GM19455 (cell line): Measurements from ENCODE around the gene FADS2.

ENCODE experiments used
- ATAC-seq: cut with Tn5 transposase; IDR thresholded peaks from one replicate; pipeline ENCODE4 v1.9.1; 2021; ENCODE audit not compliant: unreplicated experiment

The FADS2 gene

GRCh38 chr11:61795459-61795858, 32.6 kb upstream of the FADS2 start:
- no peak for ATAC-seq

DNA sequence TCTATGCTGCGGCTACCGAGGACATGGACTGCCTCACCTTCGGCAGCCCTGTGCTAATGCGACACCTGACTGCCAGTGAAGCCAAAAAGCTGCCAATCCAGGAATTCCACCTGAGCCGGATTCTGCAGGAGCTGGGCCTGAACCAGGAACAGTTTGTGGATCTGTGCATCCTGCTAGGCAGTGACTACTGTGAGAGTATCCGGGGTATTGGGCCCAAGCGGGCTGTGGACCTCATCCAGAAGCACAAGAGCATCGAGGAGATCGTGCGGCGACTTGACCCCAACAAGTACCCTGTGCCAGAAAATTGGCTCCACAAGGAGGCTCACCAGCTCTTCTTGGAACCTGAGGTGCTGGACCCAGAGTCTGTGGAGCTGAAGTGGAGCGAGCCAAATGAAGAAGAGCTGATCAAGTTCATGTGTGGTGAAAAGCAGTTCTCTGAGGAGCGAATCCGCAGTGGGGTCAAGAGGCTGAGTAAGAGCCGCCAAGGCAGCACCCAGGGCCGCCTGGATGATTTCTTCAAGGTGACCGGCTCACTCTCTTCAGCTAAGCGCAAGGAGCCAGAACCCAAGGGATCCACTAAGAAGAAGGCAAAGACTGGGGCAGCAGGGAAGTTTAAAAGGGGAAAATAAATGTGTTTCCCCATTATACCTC, 32.1 kb upstream of the FADS2 start:
- no peak for ATAC-seq

GRCh38 chr11:61797263-61797944, 30.7 kb upstream of the FADS2 start:
- no peak for ATAC-seq

- ATAC-seq, result no peak
Observed at GRCh38 chr11:61799665-61800284, 28.3 kb upstream of the FADS2 start.

DNA sequence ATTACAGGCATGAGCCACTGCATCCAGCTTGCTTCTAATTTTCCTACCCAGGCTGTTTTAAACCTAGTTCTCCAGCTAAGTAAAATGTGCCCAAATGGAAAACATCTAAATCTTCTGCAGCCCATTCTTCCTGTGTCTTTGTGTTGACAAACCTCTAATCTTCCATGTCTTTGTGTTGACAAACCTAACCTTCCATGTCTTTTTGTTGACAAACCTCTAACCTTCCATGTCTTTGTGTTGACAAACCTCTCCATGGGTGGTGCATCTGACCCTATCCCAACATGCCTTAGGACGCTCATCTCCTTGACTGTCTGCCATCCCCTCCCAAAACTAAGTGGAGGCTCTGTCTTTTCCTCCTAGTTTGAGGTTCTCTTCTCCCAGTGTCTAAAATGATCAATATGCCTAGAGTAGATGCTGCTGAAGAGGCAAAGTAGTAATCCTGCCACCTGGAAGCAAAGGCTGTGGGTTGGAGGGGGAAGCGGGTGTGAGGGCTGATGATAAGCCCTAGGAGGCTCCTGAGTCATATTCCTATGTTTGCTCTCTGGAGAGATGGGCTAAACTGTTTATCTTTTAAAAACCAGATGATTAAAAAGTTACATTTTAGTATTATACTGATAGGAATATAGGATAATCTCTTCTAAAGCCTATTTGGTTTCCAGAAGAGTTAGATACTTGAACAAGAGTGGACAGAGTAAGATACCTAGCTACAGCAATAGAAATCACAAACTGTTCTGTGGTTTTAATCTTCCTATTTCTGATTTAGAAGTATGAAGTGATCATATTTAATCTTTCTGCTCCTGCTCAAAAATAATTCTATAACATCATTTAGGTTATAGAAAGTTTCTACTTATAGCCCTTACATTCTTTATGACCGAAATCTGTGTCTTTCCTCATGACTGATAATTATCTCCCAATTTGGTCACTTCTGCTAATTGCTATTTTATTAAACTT, 27.5 kb upstream of the FADS2 start:
- ATAC-seq, result no peak

GRCh38 chr11:61802605-61803004, 25.5 kb upstream of the FADS2 start:
- no peak for ATAC-seq

GRCh38 chr11:61803889-61804647, 24.0 kb upstream of the FADS2 start:
- ATAC-seq, result no peak

- no peak for ATAC-seq
Observed at GRCh38 chr11:61805146-61805545, 23.0 kb upstream of the FADS2 start.

- ATAC-seq, result no peak
Observed at GRCh38 chr11:61806785-61807184, 21.3 kb upstream of the FADS2 start.

- no peak for ATAC-seq
Observed at GRCh38 chr11:61810671-61811175, 17.4 kb upstream of the FADS2 start.

- no peak for ATAC-seq
Observed at GRCh38 chr11:61811831-61812230, 16.3 kb upstream of the FADS2 start.

DNA sequence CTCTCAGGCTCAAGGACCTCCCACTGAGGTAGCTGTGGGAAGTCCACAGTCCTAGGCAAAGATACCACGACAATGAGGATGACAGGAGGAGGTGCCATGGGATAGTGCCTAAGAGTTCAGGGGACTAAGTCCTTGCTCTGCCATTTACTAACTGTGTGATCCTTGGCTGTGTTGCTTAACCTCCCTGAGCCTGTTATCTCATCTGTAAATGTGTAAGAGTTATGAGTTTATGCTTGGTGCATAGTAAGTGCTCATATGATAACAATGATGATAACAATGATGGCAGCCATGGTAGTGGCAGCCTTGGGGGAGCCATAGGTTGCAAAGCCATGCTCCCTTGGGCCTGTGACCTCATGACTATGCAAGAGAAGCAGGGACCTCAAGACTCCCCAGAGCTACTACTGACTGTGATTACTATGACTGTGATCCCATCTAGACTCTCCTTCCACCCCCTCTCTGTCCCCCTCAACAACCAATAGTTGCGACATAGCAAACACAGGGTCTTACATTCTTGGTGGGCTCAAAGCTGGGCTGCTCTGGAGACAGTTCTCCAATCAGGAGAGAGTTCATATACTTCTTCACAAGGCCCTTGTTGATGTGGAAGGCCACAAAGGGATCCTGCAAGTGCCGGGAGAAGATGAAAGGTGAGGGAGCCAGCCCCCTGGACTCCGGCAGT, 15.2 kb upstream of the FADS2 start:
- no peak for ATAC-seq

DNA sequence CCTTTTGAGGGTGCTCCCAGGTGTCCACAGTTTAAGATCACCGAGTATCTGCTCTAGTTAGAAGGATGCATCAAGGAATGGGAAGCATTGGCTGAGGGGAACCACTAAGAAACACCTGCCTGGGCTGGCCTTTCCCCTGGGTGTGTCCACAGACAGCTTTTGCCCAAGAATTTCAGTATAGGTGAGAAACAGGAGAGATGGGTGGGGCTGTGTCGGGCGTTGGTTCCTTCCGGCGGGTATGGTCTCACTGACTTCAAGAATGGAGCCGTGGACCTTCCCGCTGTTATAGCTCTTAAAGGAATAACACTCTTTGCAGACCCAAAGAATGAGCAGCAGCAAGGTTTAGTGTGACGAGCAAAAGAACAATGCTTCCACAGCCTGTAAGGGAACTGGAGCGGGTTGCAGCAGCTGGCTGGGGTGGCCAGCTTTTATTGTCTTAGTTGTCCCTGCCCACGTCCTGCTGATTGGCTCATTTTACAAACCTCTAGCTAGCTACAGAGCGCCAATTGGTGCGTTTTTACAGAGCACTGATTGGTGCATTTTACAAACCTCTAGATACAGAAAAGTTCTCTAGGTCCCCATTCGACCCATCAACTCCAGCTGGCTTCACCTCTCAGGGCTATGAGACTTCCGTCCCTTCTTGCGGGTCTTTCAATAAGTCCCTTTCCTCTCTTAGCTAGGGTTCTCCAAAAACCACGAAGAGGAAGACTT, 13.7 kb upstream of the FADS2 start:
- ATAC-seq, result no peak

DNA sequence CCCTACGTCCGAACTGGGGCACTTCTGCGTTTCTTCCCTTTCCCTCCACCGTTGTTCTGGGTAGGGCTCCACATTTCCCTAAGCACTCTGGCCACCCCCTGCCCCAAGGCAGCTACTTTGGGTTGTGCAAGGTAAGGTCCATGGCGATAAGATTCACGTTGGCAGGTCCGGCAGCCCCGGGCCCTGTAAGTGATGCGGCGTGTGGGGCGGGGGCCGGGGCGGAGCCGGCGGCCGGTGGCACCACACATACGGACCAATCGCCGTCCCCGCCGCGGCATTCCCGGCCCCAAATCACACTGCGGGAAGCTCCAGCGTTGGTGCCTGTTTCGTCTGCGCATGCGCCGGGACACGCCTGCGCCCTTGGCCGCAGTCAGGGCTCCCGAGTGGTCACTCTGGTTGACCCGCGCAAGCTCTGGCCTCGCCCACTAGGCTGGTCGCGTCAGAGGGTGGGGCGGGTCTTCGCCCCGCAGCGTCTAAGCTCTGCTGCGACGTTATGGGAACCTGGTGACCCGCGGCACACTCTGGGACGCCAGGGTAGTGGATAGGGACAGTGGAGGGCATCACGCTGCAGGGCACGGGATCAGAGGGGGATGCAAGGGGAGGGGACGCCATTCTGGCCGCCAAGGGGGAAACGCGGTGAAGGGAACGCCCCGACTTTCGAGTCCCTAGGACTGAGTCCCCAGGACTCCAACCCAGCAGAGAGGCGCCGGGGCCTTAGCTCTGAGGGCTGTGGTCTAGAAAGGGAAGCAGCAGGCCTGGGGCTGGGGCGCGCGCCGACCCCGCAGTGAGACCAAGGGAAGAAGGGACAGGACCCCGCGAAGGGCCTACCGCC, 12.9 kb upstream of the FADS2 start:
- peak; percentile 47 for ATAC-seq

DNA sequence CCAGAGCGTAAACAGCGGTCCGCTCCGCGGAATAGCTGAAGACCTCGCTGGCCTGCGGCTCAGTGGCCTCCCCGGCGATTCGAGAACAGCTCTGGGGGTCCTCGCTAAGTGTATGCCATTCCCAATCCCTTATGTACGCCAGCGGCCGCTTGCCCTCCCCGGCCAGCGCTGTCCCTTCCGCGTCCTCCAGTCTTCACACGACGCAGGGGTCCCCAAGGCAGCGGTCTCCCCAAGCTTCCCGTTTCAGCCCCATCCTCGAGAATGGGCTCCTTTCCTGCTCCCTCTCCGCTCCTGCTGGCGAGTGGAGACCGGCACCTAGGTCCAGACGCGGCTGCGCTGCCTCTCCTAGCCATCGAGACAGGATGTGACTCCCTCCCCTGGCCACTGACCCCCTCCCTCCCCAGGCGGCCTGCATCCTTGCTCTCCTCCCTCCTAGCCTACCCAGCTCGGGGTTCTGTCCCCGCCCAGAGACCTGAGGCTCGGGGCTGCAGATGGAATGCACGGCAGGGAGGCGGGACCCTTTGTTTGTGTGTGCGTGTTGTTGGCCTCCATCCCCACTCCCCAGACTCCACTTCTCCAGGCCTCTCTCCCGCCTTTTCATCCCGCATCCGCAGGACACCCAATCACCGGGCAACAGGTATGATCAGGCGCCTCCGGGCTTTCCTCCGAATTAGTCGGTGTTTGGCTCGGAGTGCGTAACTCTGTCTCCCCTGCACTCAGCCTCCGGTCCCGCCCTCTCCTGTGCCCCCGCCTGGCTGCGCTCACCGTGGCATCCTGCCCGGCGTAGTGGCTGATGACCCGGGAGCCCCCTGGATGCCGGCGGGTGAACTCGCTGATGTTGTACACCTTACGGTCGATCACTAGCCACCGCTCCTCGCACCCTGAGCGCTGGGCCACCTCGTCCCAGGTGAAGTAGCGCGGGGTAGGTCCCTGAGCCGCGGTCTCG, 12.0 kb upstream of the FADS2 start:
- ATAC-seq, result peak; percentile 32

DNA sequence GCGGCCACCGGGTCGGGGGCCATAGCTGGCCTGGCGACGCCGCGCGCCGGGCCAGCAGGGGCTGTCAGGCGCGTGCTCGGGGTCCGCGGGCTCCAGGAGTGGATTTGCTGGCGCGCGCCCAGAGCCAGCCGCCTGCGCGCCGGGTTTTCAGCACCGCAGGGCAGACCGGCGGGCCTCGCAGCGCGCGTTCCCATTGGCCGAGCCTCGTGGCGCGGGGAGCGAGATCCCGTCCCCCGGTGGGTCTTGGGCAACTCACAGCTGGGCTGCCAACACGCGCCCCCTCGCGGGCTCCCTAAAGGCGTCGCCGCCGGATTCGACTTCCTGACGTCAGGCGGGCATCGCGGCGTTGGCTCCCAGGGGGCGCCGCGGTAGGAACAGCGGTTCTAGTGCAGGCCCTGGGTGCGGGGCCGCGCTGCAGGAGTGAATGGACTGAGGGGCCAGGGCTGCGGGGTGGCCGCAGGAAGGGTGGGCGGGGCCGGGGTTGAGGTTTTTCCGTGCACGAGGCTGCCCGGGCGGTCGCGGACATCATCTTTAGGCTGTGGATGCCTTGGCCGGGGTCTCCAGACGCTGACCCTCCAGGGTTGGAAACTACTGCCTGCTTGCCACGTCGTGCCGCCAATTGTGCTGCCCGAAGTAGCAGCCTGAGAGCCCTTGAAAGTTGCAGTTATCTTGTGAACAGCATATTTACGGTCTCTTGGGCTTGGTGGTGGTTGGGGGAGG, 11.2 kb upstream of the FADS2 start, which contains the start of gene FADS1:
Gene FADS1 (minus strand): TSS at position 268 of the 720 bp plus-strand sequence. CDS start 74 bp downstream, at position 194.
- ATAC-seq, result peak; percentile 36
